Endometrial microvascular endothelial cells (primary cell): ENCODE results near the gene CCNA2. TPM values are rescaled to one million over a fixed set of nuclear protein-coding genes. Genes with fewer than 3 reads are reported as not detected.

Source experiments
- in situ Hi-C: cut with HindIII; loops from 2 replicates; pipeline ENCODE4 v1.10.0; 2017; ENCODE audit warnings: low sequenced_read_pairs, low pct_unique_long_range_greater_than_20kb; ENCODE audit errors: inconsistent ontology term
- total RNA-seq: library from RNA; depleted of rRNA; stranded (reverse); fragments of >200 nt; gene quantifications from one replicate; pipeline ENCODE4 v1.2.3, GENCODE V29; 2015; ENCODE audit errors: inconsistent ontology term

CCNA2 gene
- 143 TPM for total RNA-seq

GRCh38 chr4:121823505-121824170, at the start of gene CCNA2:
Gene CCNA2, minus strand, starts transcription at chr4:121823883. Its CDS starts 255 bp downstream, at chr4:121823628.
- in situ Hi-C loops: no loop called here

- in situ Hi-C loops: no loop called here
These were observed 46.4 kb upstream of the CCNA2 start, which contains the start of gene BBS7 for GRCh38 chr4:121869841-121870822. Gene BBS7, minus strand, starts transcription at chr4:121870474. Its CDS starts 161 bp downstream, at chr4:121870313.

- in situ Hi-C loops: no loop called here
These were observed 40.1 kb upstream of the CCNA2 start for GRCh38 chr4:121863799-121864198.

GRCh38 chr4:121861426-121861825, 37.7 kb upstream of the CCNA2 start:
- in situ Hi-C loops: no loop called here

GRCh38 chr4:121860121-121860520, 36.4 kb upstream of the CCNA2 start:
- in situ Hi-C loops: no loop called here

- in situ Hi-C loops: no loop called here
These were observed 27.7 kb upstream of the CCNA2 start for GRCh38 chr4:121851354-121851753.

- in situ Hi-C loops: no loop called here
These were observed 23.0 kb upstream of the CCNA2 start for GRCh38 chr4:121846662-121847061.

- in situ Hi-C loops: no loop called here
These were observed 19.2 kb upstream of the CCNA2 start for GRCh38 chr4:121842862-121843261.

GRCh38 chr4:121838136-121838535, 14.5 kb upstream of the CCNA2 start:
- in situ Hi-C loops: no loop called here

- in situ Hi-C loops: no loop called here
These were observed 5.8 kb upstream of the CCNA2 start for GRCh38 chr4:121829511-121829910.

GRCh38 chr4:121827853-121828252, 4.2 kb upstream of the CCNA2 start:
- in situ Hi-C loops: no loop called here

GRCh38 chr4:121824950-121825349, 1.3 kb upstream of the CCNA2 start:
- in situ Hi-C loops: no loop called here

GRCh38 chr4:121824171-121824527, 466 bp upstream of the CCNA2 start:
- in situ Hi-C loops: no loop called here

- in situ Hi-C loops: no loop called here
These were observed 733 bp downstream of the CCNA2 start for GRCh38 chr4:121822796-121823504.

- in situ Hi-C loops: no loop called here
These were observed 1.6 kb downstream of the CCNA2 start for GRCh38 chr4:121822047-121822446.

- in situ Hi-C loops: no loop called here
These were observed 4.3 kb downstream of the CCNA2 start for GRCh38 chr4:121819216-121819965.

GRCh38 chr4:121818215-121818614, 5.5 kb downstream of the CCNA2 start:
- in situ Hi-C loops: no loop called here

- in situ Hi-C loops: no loop called here
These were observed 6.0 kb downstream of the CCNA2 start for GRCh38 chr4:121817701-121818100.

- in situ Hi-C loops: no loop called here
These were observed 6.7 kb downstream of the CCNA2 start for GRCh38 chr4:121817006-121817405.
